KMS-11 (cell line): ENCODE measurements around the gene MAPK4.

Experiments used
- H2AFZ ChIP-seq: fragments of 200-600 bp; sonication (generic); 2 replicates; pipeline ENCODE4 v1.6.1; 2016; ENCODE audit warnings: antibody characterized with exemption, mixed run types, low read depth
- H3K27ac ChIP-seq: fragments of 200-600 bp; sonication (generic); 2 replicates; pipeline ENCODE4 v1.6.1; 2016; ENCODE audit warnings: mild to moderate bottlenecking, mixed run types
- H3K27me3 ChIP-seq: fragments of 200-600 bp; sonication (generic); 2 replicates; pipeline ENCODE4 v1.6.1; 2017; ENCODE audit warnings: mild to moderate bottlenecking, low read depth, mixed run types, moderate library complexity; ENCODE audit not compliant: insufficient read depth
- H3K36me3 ChIP-seq: fragments of 200-600 bp; sonication (generic); 2 replicates; pipeline ENCODE4 v1.6.1; 2017; ENCODE audit warnings: mild to moderate bottlenecking, mixed run types; ENCODE audit not compliant: insufficient read depth
- H3K4me1 ChIP-seq: fragments of 200-600 bp; sonication (generic); 2 replicates; pipeline ENCODE4 v1.6.1; 2016; ENCODE audit warnings: mild to moderate bottlenecking, low read depth, mixed run types; ENCODE audit not compliant: poor library complexity, severe bottlenecking
- H3K4me2 ChIP-seq: fragments of 200-600 bp; sonication (generic); 2 replicates; pipeline ENCODE4 v1.7.0; 2016; ENCODE audit warnings: mild to moderate bottlenecking, mixed run types
- H3K4me3 ChIP-seq: fragments of 200-600 bp; sonication (generic); IDR thresholded peaks from 2 replicates; pipeline ENCODE4 v1.6.1; 2017; ENCODE audit warnings: low read depth, low read length, mixed read lengths; ENCODE audit not compliant: insufficient read depth
- H3K79me2 ChIP-seq: fragments of 200-600 bp; sonication (generic); 2 replicates; pipeline ENCODE4 v1.6.1; 2016; ENCODE audit warnings: low read depth, mixed run types; ENCODE audit not compliant: insufficient read depth
- H3K9ac ChIP-seq: fragments of 200-600 bp; sonication (generic); 2 replicates; pipeline ENCODE4 v1.6.1; 2016; ENCODE audit warnings: mild to moderate bottlenecking, mixed run types
- H4K20me1 ChIP-seq: fragments of 200-600 bp; sonication (generic); 2 replicates; pipeline ENCODE4 v1.6.1; 2016; ENCODE audit warnings: mild to moderate bottlenecking, mixed run types; ENCODE audit not compliant: insufficient read depth
- TF ChIP-seq, protein P1 (sequence below): fragments of 200-600 bp; sonication (generic); conservative IDR thresholded peaks from 2 replicates; pipeline ENCODE4 v1.6.1; 2017; ENCODE audit warnings: low read depth, mild to moderate bottlenecking, antibody characterized with exemption, low read length, moderate library complexity, mixed read lengths

The MAPK4 gene

DNA sequence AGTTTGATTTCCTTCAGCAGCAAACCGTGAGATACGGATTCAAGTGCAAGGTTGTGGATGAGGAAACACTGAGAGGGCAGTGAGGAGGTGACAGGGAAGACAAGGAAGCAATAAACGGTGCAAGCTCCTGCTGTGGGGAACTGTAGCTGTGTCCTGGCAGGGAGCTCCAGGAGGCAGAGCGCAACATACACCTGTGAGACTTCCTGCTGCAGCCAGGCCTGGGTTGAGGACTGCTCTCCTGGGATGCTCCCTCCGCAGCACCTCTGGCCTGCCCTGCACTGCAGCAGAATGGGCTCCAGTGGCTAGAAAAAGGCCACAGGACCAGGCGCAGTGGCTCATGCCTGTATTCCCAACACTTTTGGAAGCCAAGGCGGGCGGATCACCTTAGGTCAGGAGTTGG lies 174.5 kb downstream of the MAPK4 start:
- Histone ChIP-seq H2AFZ (no peak overlapping the region), H3K36me3 (no peaks in the 10 kb centered on the region), H3K4me1 (no peaks in the 10 kb centered on the region), H3K79me2 (no peaks in the 10 kb centered on the region), H3K27ac (no peak overlapping the region), H3K9ac (no peak overlapping the region), H3K4me2 (no peak overlapping the region), H3K4me3 (no peak overlapping the region), H3K27me3 (no peaks in the 10 kb centered on the region), H4K20me1 (no peaks in the 10 kb centered on the region)
- TF ChIP-seq, protein P1, sequence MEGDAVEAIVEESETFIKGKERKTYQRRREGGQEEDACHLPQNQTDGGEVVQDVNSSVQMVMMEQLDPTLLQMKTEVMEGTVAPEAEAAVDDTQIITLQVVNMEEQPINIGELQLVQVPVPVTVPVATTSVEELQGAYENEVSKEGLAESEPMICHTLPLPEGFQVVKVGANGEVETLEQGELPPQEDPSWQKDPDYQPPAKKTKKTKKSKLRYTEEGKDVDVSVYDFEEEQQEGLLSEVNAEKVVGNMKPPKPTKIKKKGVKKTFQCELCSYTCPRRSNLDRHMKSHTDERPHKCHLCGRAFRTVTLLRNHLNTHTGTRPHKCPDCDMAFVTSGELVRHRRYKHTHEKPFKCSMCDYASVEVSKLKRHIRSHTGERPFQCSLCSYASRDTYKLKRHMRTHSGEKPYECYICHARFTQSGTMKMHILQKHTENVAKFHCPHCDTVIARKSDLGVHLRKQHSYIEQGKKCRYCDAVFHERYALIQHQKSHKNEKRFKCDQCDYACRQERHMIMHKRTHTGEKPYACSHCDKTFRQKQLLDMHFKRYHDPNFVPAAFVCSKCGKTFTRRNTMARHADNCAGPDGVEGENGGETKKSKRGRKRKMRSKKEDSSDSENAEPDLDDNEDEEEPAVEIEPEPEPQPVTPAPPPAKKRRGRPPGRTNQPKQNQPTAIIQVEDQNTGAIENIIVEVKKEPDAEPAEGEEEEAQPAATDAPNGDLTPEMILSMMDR: no peak

DNA sequence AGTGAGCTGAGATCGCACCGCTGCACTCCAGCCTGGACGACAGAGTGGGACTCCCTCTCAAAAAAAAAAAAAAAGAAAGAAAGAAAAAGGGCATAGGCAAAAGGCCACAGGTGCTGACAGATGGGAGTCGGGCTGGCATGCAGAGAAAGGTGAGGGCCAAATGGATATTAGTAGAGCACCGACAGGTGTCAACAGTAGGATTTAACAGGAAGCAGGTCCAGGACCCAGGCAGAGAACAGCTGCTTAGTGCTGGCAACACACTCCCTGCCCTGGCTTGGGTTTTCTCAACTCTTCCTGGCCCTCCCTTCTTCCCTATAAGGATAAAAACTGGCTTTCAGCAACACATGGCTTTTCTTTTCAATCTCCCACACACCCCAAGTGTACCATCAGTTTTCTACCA lies 175.0 kb downstream of the MAPK4 start:
- no peak overlapping the region for H2AFZ ChIP-seq
- H3K27ac ChIP-seq: no peak overlapping the region
- no peak overlapping the region for H3K4me2 ChIP-seq
- no peaks in the 10 kb centered on the region for H3K4me1 ChIP-seq
- H3K27me3 ChIP-seq: no peaks in the 10 kb centered on the region
- TF ChIP-seq, protein P1: no peak
- H3K79me2 ChIP-seq: no peaks in the 10 kb centered on the region
- H3K36me3 ChIP-seq: no peaks in the 10 kb centered on the region
- H4K20me1 ChIP-seq: no peaks in the 10 kb centered on the region
- no peak overlapping the region for H3K4me3 ChIP-seq
- H3K9ac ChIP-seq: no peak overlapping the region

DNA sequence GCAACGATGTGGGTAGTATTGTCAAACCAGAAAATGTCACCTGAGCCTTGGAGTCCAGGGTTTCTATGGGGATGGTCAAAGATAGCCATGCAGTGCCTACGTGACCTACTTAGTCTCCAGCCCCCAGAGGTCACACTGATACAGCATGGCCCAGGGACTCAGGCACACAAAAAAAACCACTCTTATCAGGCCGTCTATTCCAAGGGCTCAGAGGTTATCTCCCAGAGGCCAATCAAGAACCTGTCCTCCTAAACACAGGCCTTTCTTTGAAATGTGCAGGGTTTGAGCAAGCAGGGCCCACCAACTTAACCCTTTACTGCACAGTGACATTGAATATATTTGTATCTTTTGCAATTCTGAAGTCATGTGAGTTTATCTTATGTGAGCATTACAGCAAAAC lies 177.2 kb downstream of the MAPK4 start:
- Histone ChIP-seq H2AFZ (no peak overlapping the region), H3K27ac (no peak overlapping the region), H3K4me2 (no peak overlapping the region), H3K27me3 (no peaks in the 10 kb centered on the region), H3K9ac (no peak overlapping the region), H3K79me2 (no peaks in the 10 kb centered on the region), H3K36me3 (no peaks in the 10 kb centered on the region), H3K4me1 (no peaks in the 10 kb centered on the region), H4K20me1 (no peaks in the 10 kb centered on the region), H3K4me3 (no peak overlapping the region)
- TF ChIP-seq, protein P1: no peak

DNA sequence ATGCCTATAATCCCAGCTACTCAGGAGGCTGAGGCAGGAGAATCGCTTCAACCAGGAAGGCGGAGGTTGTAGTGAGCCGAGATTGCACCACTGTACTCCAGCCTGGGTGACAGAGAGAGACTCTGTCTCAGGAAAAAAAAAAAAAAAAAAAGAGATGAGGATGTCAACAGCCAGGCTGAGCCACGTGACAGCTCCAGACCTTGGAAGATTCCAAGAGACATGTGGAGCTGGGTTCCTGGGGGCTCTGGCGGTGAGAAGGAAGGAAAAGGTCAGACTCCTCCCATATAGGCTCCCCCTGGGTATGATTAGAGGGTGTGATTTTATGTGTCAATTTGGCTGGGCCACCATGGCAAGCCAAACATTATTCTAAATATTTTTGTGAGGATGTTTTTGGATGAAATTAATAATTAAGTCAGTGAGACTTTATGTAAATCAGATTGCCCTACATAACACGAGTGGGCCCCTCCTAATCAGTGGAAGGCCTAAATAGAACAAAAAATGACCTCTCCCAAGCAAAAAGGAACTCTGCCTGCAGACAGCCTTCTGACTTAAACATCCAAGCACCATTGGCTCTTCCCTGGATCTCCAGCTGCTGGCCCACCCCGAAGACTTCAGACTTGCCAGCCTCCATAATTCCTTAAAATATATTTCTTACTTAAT lies 178.3 kb downstream of the MAPK4 start:
- Histone ChIP-seq H3K4me2 (no peak overlapping the region), H4K20me1 (no peaks in the 10 kb centered on the region), H3K4me1 (no peaks in the 10 kb centered on the region), H3K27me3 (no peaks in the 10 kb centered on the region), H3K79me2 (no peaks in the 10 kb centered on the region), H3K27ac (no peak overlapping the region), H3K36me3 (no peaks in the 10 kb centered on the region), H2AFZ (no peak overlapping the region), H3K4me3 (no peak overlapping the region), H3K9ac (no peak overlapping the region)
- TF ChIP-seq, protein P1: no peak
